Neural progenitor cell (in vitro differentiated cells): ENCODE measurements around the gene CWH43.

Experiments used
- CTCF ChIP-seq: fragments of 200-600 bp; sonication (generic); IDR thresholded peaks from 2 replicates; pipeline ENCODE4 v1.5.1; 2017; ENCODE audit warnings: antibody characterized with exemption, mild to moderate bottlenecking
- EZH2phosphoT487 ChIP-seq: fragments of 200-600 bp; sonication (generic); IDR thresholded peaks from 2 replicates; pipeline ENCODE4 v1.6.1; 2017; ENCODE audit warnings: antibody characterized with exemption

- TF ChIP-seq CTCF (no peak), EZH2phosphoT487 (no peak)
Measured at GRCh38 chr4:48954314-48954713, 31.8 kb upstream of the CWH43 start.
